Lung microvascular endothelial cell (primary cell): ENCODE measurements around the gene EFEMP1. TPM values are rescaled to one million over a fixed set of nuclear protein-coding genes. Genes with fewer than 3 reads are reported as not detected.
"Not testable (repeated sequence)": the region's sequence is repeated elsewhere in the genome, so short reads cannot be mapped to it uniquely, and the experiment has no call there.

ENCODE experiments used
- DNase-seq, 2 donors: peaks; one replicate each; pipeline versions ENCODE4 v3.0.0 to v3.0.0-alpha.2; 2010; ENCODE audit warnings: low read depth in 2 of 2
- total RNA-seq: library from RNA; depleted of rRNA; stranded (reverse); fragments of >200 nt; gene quantifications from 2 replicates; pipeline ENCODE4 v1.2.1, GENCODE V29; 2014

Gene EFEMP1
- total RNA-seq, 1 donor from 2014 or later: 9,992 TPM

DNA sequence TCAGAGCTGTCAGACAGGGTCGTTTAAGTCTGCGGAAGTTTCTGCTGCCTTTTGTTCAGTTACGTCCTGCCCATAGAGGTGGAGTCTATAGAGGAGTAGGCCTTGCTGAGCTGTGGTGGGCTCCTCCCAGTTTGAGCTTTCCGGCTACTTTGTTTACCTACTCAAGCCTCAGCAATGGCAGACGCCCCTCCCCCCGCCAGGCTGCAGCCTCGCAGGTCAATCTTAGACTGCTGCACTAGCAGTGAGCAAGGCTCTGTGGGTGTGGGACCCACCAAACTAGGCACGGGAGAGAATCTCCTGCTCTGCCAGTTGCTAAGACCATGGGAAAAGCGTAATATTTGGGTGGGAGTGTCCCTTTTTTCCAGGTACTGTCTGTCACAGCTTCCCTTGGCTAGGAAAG lies 86.5 kb downstream of the EFEMP1 start:
- no peak for DNase-seq

DNA sequence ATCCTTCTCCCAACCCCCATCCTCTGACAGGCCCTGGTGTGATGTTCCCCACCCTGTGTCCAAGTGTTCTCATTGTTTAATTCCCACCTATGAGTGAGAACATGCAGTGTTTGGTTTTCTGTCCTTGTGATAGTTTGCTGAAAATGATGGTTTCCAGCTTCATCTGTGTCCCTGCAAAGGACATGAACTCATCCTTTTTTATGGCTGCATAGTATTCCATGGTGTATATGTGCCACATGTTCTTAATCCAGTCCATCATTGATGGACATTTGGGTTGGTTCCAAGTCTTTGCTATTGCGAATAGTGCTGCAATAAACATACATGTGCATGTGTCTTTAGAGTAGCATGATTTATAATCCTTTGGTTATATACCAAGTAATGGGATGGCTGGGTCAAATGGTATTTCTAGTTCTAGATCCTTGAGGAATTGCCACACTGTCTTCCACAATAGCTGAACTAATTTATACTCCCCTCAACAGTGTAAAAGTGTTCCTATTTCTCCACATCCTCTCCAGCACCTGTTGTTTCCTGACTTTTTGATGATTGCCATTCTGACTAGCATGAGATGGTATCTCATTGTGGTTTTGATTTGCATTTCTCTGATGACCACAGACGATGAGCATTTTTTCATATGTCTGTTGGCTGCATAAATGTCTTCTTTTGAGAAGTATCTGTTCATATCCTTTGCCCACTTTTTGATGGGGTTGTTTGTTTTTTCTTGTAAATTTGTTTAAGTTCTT lies 91.7 kb downstream of the EFEMP1 start:
- DNase-seq: not testable (repeated sequence)

GRCh38 chr2:55827855-55828254 lies 95.7 kb downstream of the EFEMP1 start:
- DNase-seq: no peak

DNA sequence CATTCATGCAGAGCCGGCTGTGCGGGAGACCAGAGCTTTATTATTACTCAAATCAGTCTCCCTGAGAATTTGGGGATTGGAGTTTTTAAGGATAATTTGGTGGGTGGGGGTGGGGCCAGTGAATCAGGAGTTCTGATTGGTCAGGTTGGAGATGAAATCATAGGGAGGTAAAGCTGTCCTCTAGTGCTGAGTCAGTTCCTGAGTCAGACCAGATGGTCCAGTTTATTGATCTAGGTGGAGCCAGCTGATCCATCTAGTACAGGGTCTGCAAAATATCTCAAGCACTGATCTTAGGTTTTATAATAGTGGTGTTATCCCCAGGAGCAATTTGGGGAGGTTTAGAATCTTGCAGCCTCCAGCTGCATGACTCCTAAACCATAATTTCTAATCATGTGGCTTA lies 96.2 kb downstream of the EFEMP1 start:
- DNase-seq: not testable (repeated sequence)

GRCh38 chr2:55826246-55826645 lies 97.3 kb downstream of the EFEMP1 start:
- DNase-seq: no peak

GRCh38 chr2:55824551-55825096 lies 99.0 kb downstream of the EFEMP1 start:
- DNase-seq: no peak

Other genes with a start within 250 kb of the EFEMP1 start
- gene PNPT1, start 229.9 kb downstream of the EFEMP1 start, total RNA-seq: 14.4 and 15.9 TPM in 2 replicates